Measurements from ENCODE around the gene PILRB.
A peak's percentile ranks its signal among the peaks of the same experiment; 100 is the strongest.

PILRB gene

GRCh38 chr7:100407285-100408180 is 49.6 kb downstream of the PILRB start:
- peak; percentile 74 for DNase-seq (ENCODE audit: extremely low spot score)
- peak; percentile 64 for TF ChIP-seq CTCF (IDR thresholded peaks at IDR 0.05; ENCODE audit: control extremely low read depth, extremely low read depth, low read depth, missing control alignments)
- ChIA-PET POLR2A (interaction anchor here (0.6 to 1.0 kb wide), 3 partner anchors 20 to 71 kb away, joined by 3 to 6 read pairs (median 3); no protein-coding TSS in a partner anchor), CTCF (interaction anchor here (0.6 to 4.1 kb wide), 37 partner anchors 9 to 282 kb away, joined by 3 to 44 read pairs (median 6); partner anchors contain the start of genes GPC2, STAG3 and ZCWPW1)

- CTCF ChIA-PET = interaction anchor here (1.5 kb wide), 1 partner anchor 278 kb away, joined by 4 read pairs; no protein-coding TSS in a partner anchor
- no peak for DNase-seq (ENCODE audit: extremely low spot score)
- POLR2A ChIA-PET = no interaction called here
- TF ChIP-seq CTCF (IDR thresholded peaks at IDR 0.05; ENCODE audit: control extremely low read depth, extremely low read depth, low read depth, missing control alignments) = no peak
Observed at GRCh38 chr7:100411101-100411500, 53.2 kb downstream of the PILRB start.

GRCh38 chr7:100413346-100413745 is 55.4 kb downstream of the PILRB start:
- POLR2A ChIA-PET = no interaction called here

GRCh38 chr7:100413889-100414288 is 56.0 kb downstream of the PILRB start:
- no peak for TF ChIP-seq CTCF (IDR thresholded peaks at IDR 0.05; ENCODE audit: control extremely low read depth, extremely low read depth, low read depth, missing control alignments)
- peak; percentile 42 for DNase-seq (ENCODE audit: extremely low spot score)
- ChIA-PET POLR2A (interaction anchor here (1.0 kb wide), 1 partner anchor 14 kb away, joined by 3 read pairs; the partner anchor contains the start of gene ZCWPW1), CTCF (interaction anchor here (1.0 to 3.5 kb wide), 3 partner anchors 9 to 11 kb away, joined by 5 to 13 read pairs (median 8); no protein-coding TSS in a partner anchor)

More at GRCh38 chr7:100413346-100413745, 55.4 kb downstream of the PILRB start:
- CTCF ChIA-PET = interaction anchor here (1.0 to 3.5 kb wide), 3 partner anchors 9 to 11 kb away, joined by 5 to 13 read pairs (median 8); no protein-coding TSS in a partner anchor
- DNase-seq (ENCODE audit: extremely low spot score) = no peak
- TF ChIP-seq CTCF (IDR thresholded peaks at IDR 0.05; ENCODE audit: control extremely low read depth, extremely low read depth, low read depth, missing control alignments) = no peak

- DNase-seq (ENCODE audit: extremely low spot score) = no peak
- no peak for TF ChIP-seq CTCF (IDR thresholded peaks at IDR 0.05; ENCODE audit: control extremely low read depth, extremely low read depth, low read depth, missing control alignments)
- CTCF ChIA-PET = interaction anchor here (0.7 to 3.5 kb wide), 5 partner anchors 8 to 281 kb away, joined by 3 to 29 read pairs (median 3); no protein-coding TSS in a partner anchor
Observed at GRCh38 chr7:100415448-100415847, 57.5 kb downstream of the PILRB start.

More at GRCh38 chr7:100415448-100415847, 57.5 kb downstream of the PILRB start:
- POLR2A ChIA-PET = no interaction called here

Measured in GM10248 (cell line).